ENCODE measurements around the gene ABHD16B. TPM values are rescaled to one million over a fixed set of nuclear protein-coding genes. Genes with fewer than 3 reads are reported as not detected.

ABHD16B gene
- total and polyA plus RNA-seq, 2 of the 13 experiments (the other 11 are each of a cell fraction or from before 2014, with no cell fraction given), result not detected

- TF ChIP-seq POGZ (CRISPR knock-in tag; IDR thresholded peaks at IDR 0.05) (no peak), FOXJ3 (CRISPR knock-in tag; IDR thresholded peaks at IDR 0.05; ENCODE audit: borderline replicate concordance) (no peak), RBM39 (IDR thresholded peaks at IDR 0.05; ENCODE audit: low read depth, low read length, poor library complexity, severe bottlenecking) (no peak), ZNF276 (CRISPR knock-in tag; IDR thresholded peaks at IDR 0.05; ENCODE audit: low read depth) (no peak), ZNF414 (CRISPR knock-in tag; IDR thresholded peaks at IDR 0.05) (no peak), NR1H2 (CRISPR knock-in tag; IDR thresholded peaks at IDR 0.05; ENCODE audit: borderline replicate concordance, low read depth) (no peak), ZNF740 (CRISPR knock-in tag; IDR thresholded peaks at IDR 0.05) (no peak), ZNF33B (CRISPR knock-in tag; IDR thresholded peaks at IDR 0.05) (no peak), JDP2 (CRISPR knock-in tag; IDR thresholded peaks at IDR 0.05; ENCODE audit: borderline replicate concordance) (no peak), SMAD9 (CRISPR knock-in tag; IDR thresholded peaks at IDR 0.05) (no peak), ARID4A (CRISPR knock-in tag; IDR thresholded peaks at IDR 0.05; ENCODE audit: borderline replicate concordance) (peak; percentile 11; the same call in 1 of the 2 replicates), ZNF674 (CRISPR knock-in tag; IDR thresholded peaks at IDR 0.05; ENCODE audit: low read depth) (no peak), HDAC2 (CRISPR knock-in tag; IDR thresholded peaks at IDR 0.05) (peak; percentile 29), ZNF878 (CRISPR knock-in tag; IDR thresholded peaks at IDR 0.05) (no peak), PCBP2 (optimal IDR thresholded peaks at IDR 0.05; ENCODE audit: low read depth, low read length, poor library complexity, severe bottlenecking) (no peak), ZBTB42 (CRISPR knock-in tag; IDR thresholded peaks at IDR 0.05) (no peak), ZSCAN21 (CRISPR knock-in tag; IDR thresholded peaks at IDR 0.05; ENCODE audit: borderline replicate concordance) (no peak), ZNF784 (CRISPR knock-in tag; IDR thresholded peaks at IDR 0.05; ENCODE audit: borderline replicate concordance) (no peak), KLF13 (CRISPR knock-in tag; IDR thresholded peaks at IDR 0.05) (no peak), TARDBP (CRISPR knock-in tag; IDR thresholded peaks at IDR 0.05) (peak; percentile 77)
Measured at GRCh38 chr20:63848003-63848911, 13.0 kb upstream of the ABHD16B start (continued).

Data from HepG2 (cell line).